Gastrocnemius medialis (tissue), 4 donors: ENCODE results near the gene CKMT1B.
"Not testable (repeated sequence)": the region's sequence is repeated elsewhere in the genome, so short reads cannot be mapped to it uniquely, and the experiment has no call there.

ENCODE experiments used
- CTCF ChIP-seq, 5 experiments: fragments of 450-650 bp in 3 of 5; fragments of 200-600 bp in 2 of 5; sonication (generic) in 2 of 5; IDR thresholded peaks in 4 of 5; conservative IDR thresholded peaks in 1 of 5; 1 replicate in 4 of 5; 2 replicates in 1 of 5; pipeline ENCODE4 v1.5.1; 2016 to 2019; ENCODE audit warnings: antibody characterized with exemption in 5 of 5, mild to moderate bottlenecking in 3 of 5, moderate library complexity in 3 of 5
- POLR2A ChIP-seq, 2 donors: fragments of 450-650 bp; IDR thresholded peaks; one replicate each; pipeline ENCODE4 v1.6.1; 2017; ENCODE audit warnings: antibody characterized with exemption in 2 of 2, mild to moderate bottlenecking in 2 of 2, moderate library complexity in 2 of 2

GRCh38 chr15:43593328-43594190 is at the start of gene CKMT1B:
- TF ChIP-seq CTCF (IDR thresholded peaks at IDR 0.05 in 4 of 5, conservative IDR thresholded peaks at IDR 0.05 in 1 of 5); POLR2A (IDR thresholded peaks at IDR 0.05): not testable (repeated sequence)
